Left ventricle myocardium inferior (tissue), 1 donor: ENCODE results near the gene TYW1B. TPM values are rescaled to one million over a fixed set of nuclear protein-coding genes. Genes with fewer than 3 reads are reported as not detected.
"Not testable (repeated sequence)": the region's sequence is repeated elsewhere in the genome, so short reads cannot be mapped to it uniquely, and the experiment has no call there.

Experiments used
- DNase-seq: peaks from one replicate; pipeline ENCODE4 v3.0.0-alpha.2; 2020
- H3K27ac ChIP-seq: fragments of 200-600 bp; replicated peaks from 2 replicates; pipeline ENCODE4 v1.8.0; 2021
- H3K27me3 ChIP-seq: fragments of 200-600 bp; 2 replicates; pipeline ENCODE4 v1.8.0; 2021; ENCODE audit warnings: low read depth
- H3K36me3 ChIP-seq: fragments of 200-600 bp; 2 replicates; pipeline ENCODE4 v1.8.0; 2021
- H3K4me1 ChIP-seq: fragments of 200-600 bp; 2 replicates; pipeline ENCODE4 v1.8.0; 2021
- H3K4me3 ChIP-seq: fragments of 200-600 bp; 2 replicates; pipeline ENCODE4 v1.8.0; 2021; ENCODE audit warnings: mild to moderate bottlenecking, moderate library complexity
- H3K9me3 ChIP-seq: fragments of 200-600 bp; replicated peaks from 2 replicates; pipeline ENCODE4 v1.8.0; 2021
- CTCF ChIP-seq: fragments of 200-600 bp; IDR thresholded peaks from 2 replicates; pipeline ENCODE4 v1.8.0; 2021; ENCODE audit warnings: antibody characterized with exemption, mild to moderate bottlenecking, borderline replicate concordance
- intact Hi-C: fragments of 100-400 bp; cut with micrococcal nuclease; formaldehyde crosslinking; loops from one replicate; pipeline ENCODE4 v1.11.0; 2022
- total RNA-seq: library from RNA; stranded (reverse); fragmentation: NEBNext Ultra II Directional; extraction: Animal tissue kit (Norgen Biotek cat#: 25700); gene quantifications from one replicate; pipeline ENCODE4 v1.2.1, GENCODE V29; 2021
- donor health status: DM: no; HTN: yes; CAD: no; lungs with severe emphysema.

Gene TYW1B
- total RNA-seq, 1 donor from 2014 or later: 2.5 TPM

- H3K27me3 ChIP-seq: no peaks in the 10 kb centered on the region
- H3K4me3 ChIP-seq: no peak overlapping the region
- TF ChIP-seq CTCF: no peak
- H3K27ac ChIP-seq: no peak overlapping the region
- peaks cover 28% of the 10 kb centered on the region for H3K36me3 ChIP-seq
- no peak for DNase-seq
- no peaks in the 10 kb centered on the region for H3K4me1 ChIP-seq
- H3K9me3 ChIP-seq: peaks cover 50% of the 10 kb centered on the region
- intact Hi-C loops: no loop called here
Observed at GRCh38 chr7:72760602-72761001, 67.4 kb downstream of the TYW1B start.

DNA sequence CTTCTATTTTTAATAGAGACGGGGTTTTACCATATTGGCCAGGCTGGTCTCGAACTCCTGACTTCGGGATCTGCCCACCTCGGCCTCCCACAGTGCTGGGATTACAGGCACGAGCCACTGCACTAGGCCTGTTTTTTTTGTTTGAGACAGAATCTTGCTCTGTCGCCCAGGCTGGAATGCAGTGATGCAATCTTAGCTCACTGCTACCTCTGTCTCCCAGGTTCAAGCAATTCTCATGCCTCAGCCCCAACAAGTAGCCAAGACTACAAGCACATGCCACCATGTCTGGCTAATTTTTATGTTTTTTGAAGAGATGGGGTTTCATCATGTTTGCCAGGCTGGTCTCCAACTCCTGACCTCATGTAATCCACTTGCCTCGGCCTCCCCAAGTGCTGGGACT is 73.7 kb downstream of the TYW1B start:
- DNase-seq: no peak
- H3K9me3 ChIP-seq: peaks cover 14% of the 10 kb centered on the region

GRCh38 chr7:72753781-72754180 is 74.2 kb downstream of the TYW1B start:
- no peaks in the 10 kb centered on the region for H3K27me3 ChIP-seq
- no peaks in the 10 kb centered on the region for H3K4me1 ChIP-seq
- H3K4me3 ChIP-seq: no peak overlapping the region
- no peak overlapping the region for H3K27ac ChIP-seq
- H3K36me3 ChIP-seq: peaks cover 5% of the 10 kb centered on the region
- intact Hi-C loops: no loop called here
- no peak for DNase-seq
- no peak for TF ChIP-seq CTCF
- H3K9me3 ChIP-seq: peaks cover 9% of the 10 kb centered on the region

More for the DNA sequence above, 73.7 kb downstream of the TYW1B start:
- TF ChIP-seq CTCF: no peak
- Histone ChIP-seq H3K27me3 (no peaks in the 10 kb centered on the region), H3K4me1 (no peaks in the 10 kb centered on the region), H3K4me3 (no peak overlapping the region), H3K27ac (no peak overlapping the region), H3K36me3 (peaks cover 8% of the 10 kb centered on the region)
- intact Hi-C loops: no loop called here

- H3K27me3 ChIP-seq, H3K9me3 ChIP-seq, H3K4me1 ChIP-seq, intact Hi-C loops, H3K4me3 ChIP-seq, H3K36me3 ChIP-seq, DNase-seq, H3K27ac ChIP-seq: not testable (repeated sequence)
Observed at GRCh38 chr7:72753229-72753628, 74.8 kb downstream of the TYW1B start.

- Histone ChIP-seq H3K27ac (no peak overlapping the region), H3K4me1 (no peaks in the 10 kb centered on the region), H3K36me3 (no peaks in the 10 kb centered on the region), H3K4me3 (no peak overlapping the region), H3K9me3 (no peaks in the 10 kb centered on the region), H3K27me3 (no peaks in the 10 kb centered on the region)
- intact Hi-C loops: no loop called here
- DNase-seq: no peak
- TF ChIP-seq CTCF: no peak
Observed at GRCh38 chr7:72751978-72752377, 76.0 kb downstream of the TYW1B start.

DNA sequence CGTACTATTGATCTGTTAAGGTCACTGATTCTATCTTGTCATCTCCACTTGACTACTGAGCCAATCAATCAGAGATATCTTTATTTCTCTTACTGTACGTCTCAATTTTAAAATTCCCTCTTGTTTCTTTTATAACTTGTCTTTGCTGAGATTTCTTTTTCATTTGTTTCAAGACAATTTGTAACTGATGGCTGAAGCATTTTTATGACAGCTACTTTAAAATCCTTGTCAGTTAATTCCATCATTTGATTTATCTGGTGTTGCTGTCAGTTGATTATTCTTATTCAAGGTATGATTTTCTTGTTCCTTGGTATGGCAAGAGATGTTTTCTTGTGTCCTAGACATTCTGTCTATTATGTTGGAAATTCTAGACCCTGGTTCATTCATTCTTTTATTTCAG is 76.6 kb downstream of the TYW1B start:
- Histone ChIP-seq H3K9me3 (no peaks in the 10 kb centered on the region), H3K36me3 (no peaks in the 10 kb centered on the region), H3K27me3 (no peaks in the 10 kb centered on the region), H3K4me3 (no peak overlapping the region), H3K27ac (no peak overlapping the region), H3K4me1 (no peaks in the 10 kb centered on the region)
- intact Hi-C loops: no loop called here
- no peak for TF ChIP-seq CTCF
- DNase-seq: no peak

DNA sequence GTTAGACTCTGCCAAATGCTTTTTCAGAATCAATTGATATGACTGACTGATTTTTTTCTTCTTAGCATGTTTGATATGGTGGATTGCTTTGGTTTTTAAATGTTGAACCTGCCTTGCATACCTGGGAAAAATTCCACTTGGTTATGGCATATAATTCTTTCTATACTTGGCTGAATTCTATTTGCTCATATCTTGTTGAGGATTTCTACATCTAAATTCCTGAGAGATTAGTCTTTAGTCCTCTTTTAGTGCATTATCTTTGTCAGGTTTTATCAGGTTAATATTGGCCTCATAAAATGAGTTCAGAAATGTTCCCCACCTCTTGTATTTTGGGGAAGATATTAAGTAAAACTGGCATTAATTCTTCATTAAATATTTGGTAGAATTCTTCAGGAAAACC is 79.4 kb downstream of the TYW1B start:
- H3K27ac ChIP-seq: not testable (repeated sequence)

GRCh38 chr7:72744244-72744926 is 83.6 kb downstream of the TYW1B start:
- H3K4me1 ChIP-seq, intact Hi-C loops, H3K4me3 ChIP-seq, H3K27me3 ChIP-seq, DNase-seq, H3K27ac ChIP-seq: not testable (repeated sequence)
- Histone ChIP-seq H3K36me3 (peaks cover 24% of the 10 kb centered on the region), H3K9me3 (peaks cover 16% of the 10 kb centered on the region)

More for the DNA sequence above, 79.4 kb downstream of the TYW1B start:
- H3K27me3 ChIP-seq, H3K4me3 ChIP-seq, H3K36me3 ChIP-seq, H3K9me3 ChIP-seq, H3K4me1 ChIP-seq, DNase-seq, intact Hi-C loops: not testable (repeated sequence)

DNA sequence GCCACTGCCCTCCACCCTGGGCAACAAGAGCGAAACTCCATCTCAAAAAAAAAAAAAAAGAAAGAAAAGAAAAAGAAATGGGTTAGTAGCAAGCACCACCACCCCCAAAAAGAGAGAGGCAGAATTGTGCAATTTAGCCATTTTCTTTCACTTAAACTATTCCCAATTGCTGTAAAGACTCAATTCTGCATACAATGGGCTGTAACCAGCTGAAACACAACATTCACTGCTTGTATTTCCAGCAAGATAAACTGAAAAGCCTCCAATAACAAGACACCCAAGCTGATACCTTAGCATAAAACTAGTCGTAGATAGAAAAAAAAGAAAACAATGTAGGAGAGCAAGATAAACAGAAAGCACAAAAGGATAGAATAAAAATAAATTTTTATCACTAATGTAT is 84.2 kb downstream of the TYW1B start:
- H3K4me3 ChIP-seq, H3K27me3 ChIP-seq, H3K27ac ChIP-seq, intact Hi-C loops, DNase-seq, H3K4me1 ChIP-seq: not testable (repeated sequence)
- Histone ChIP-seq H3K36me3 (peaks cover 24% of the 10 kb centered on the region), H3K9me3 (peaks cover 16% of the 10 kb centered on the region)
